ENCODE data around the gene WIPF3.

WIPF3 gene

DNA sequence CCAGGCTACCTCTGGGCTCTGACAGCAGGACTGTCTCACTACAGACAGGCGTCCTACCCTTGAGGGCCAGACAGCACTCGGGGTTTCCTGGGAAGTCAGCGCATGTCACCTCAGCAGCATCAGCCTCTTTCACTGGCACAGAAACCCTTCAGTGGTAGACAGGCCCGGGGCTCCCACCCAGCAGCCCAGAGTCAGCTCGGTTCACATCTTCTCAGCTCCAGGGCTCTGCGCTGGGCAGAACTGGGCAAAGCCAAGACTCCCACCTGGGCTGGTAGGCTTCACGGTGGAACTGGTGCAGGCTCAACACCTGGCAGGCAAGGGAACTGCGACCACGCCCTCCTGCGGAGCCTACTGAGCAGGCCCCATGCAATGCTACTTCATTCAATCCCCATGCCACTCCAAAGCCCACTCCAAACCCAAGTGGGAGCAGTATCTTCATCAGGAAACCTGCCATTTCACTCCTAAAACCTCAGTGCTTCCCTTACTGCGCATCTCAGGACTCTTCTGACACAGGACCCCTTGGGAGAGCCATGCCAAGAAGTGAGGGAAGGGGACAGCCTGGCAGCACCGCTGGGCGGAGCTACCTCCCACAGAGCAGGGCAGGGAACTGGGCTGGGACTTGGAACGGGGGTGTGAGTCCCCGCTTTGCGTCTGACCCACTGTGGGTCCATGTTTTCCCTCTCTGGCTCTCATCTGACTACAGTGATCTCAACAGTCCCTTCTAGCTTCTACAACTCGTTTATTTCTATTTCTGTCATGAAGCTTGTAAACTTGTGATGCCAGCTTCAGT, 122.9 kb downstream of the WIPF3 start:
- H3K36me3 ChIP-seq (ENCODE audit: insufficient read depth, insufficient read length, low read length) = peaks cover 87% of the 10 kb centered on the region
- H3K9me3 ChIP-seq (ENCODE audit: insufficient read depth, low read length) = no peaks in the 10 kb centered on the region
- no peak overlapping the region for H3K9ac ChIP-seq (ENCODE audit: insufficient read length, low read depth)
- peaks cover 5% of the 10 kb centered on the region for H3K4me1 ChIP-seq (ENCODE audit: insufficient read depth, insufficient read length)
- no peak for DNase-seq (ENCODE audit: low read depth, low spot score)
- no peak for TF ChIP-seq ZNF274 (IDR thresholded peaks at IDR 0.05; ENCODE audit: low read depth, low read length)
- no peak for TF ChIP-seq SUZ12 (IDR thresholded peaks at IDR 0.05; ENCODE audit: extremely low read depth, insufficient read depth, insufficient read length)
- TF ChIP-seq YY1 (IDR thresholded peaks at IDR 0.05; ENCODE audit: insufficient read depth, insufficient read length) = no peak
- no peaks in the 10 kb centered on the region for H3K27me3 ChIP-seq (ENCODE audit: insufficient read depth, insufficient read length)
- H3K4me3 ChIP-seq (ENCODE audit: insufficient read length, low read depth) = no peak overlapping the region

DNA sequence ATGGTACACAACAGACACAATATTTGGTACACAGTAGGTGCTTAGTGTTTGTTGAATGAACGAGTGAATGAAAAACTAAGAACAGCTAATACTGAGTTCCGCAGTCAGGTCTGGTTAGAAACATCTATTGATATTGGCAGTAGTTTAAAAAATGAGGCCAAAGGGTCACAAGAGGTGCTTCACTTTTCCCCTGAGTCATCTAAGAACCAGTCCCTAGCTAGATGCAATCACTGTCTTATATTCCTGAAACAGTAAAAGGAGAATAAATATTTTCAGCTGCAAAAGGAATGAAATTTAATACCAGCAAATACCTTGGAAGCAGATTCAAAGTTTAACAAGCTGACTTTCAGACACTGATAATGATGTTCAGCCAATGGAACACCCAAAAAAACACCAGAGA, 128.8 kb downstream of the WIPF3 start:
- no peak for DNase-seq (ENCODE audit: low read depth, low spot score)
- Histone ChIP-seq H3K36me3 (ENCODE audit: insufficient read depth, insufficient read length, low read length) (peaks cover 91% of the 10 kb centered on the region), H3K27me3 (ENCODE audit: insufficient read depth, insufficient read length) (no peaks in the 10 kb centered on the region)

DNA sequence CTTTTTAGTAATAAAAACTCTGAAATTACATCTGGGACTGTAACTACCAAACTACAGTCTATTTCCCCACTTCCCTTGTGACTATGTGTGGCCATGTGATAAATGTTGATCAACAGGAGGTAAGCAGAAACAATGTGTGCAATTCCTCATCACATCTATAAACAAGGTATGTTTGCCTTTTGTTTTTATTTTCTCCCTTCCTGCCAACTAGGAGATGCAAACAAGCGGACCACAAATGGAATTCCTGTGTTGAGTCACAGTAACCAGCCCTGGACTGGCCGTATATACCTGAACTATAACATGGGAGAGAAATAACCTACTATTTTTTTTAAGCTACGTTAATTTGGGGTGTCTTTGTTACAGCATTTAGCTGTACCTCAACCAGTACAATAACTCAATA, 130.8 kb downstream of the WIPF3 start:
- peaks cover 91% of the 10 kb centered on the region for H3K36me3 ChIP-seq (ENCODE audit: insufficient read depth, insufficient read length, low read length)
- no peak overlapping the region for H3K9ac ChIP-seq (ENCODE audit: insufficient read length, low read depth)
- no peaks in the 10 kb centered on the region for H3K4me1 ChIP-seq (ENCODE audit: insufficient read depth, insufficient read length)
- H3K9me3 ChIP-seq (ENCODE audit: insufficient read depth, low read length) = 0 out of 2 replicates have a peak, but pooled peaks cover 4% of the 10 kb centered on the region
- H3K4me3 ChIP-seq (ENCODE audit: insufficient read length, low read depth) = no peak overlapping the region
- DNase-seq (ENCODE audit: low read depth, low spot score) = no peak
- H3K27me3 ChIP-seq (ENCODE audit: insufficient read depth, insufficient read length) = no peaks in the 10 kb centered on the region
- TF ChIP-seq YY1 (IDR thresholded peaks at IDR 0.05; ENCODE audit: insufficient read depth, insufficient read length) = no peak
- no peak for TF ChIP-seq SUZ12 (IDR thresholded peaks at IDR 0.05; ENCODE audit: extremely low read depth, insufficient read depth, insufficient read length)
- no peak for TF ChIP-seq ZNF274 (IDR thresholded peaks at IDR 0.05; ENCODE audit: low read depth, low read length)

More for the DNA sequence above, 128.8 kb downstream of the WIPF3 start:
- TF ChIP-seq SUZ12 (IDR thresholded peaks at IDR 0.05; ENCODE audit: extremely low read depth, insufficient read depth, insufficient read length) = no peak
- TF ChIP-seq ZNF274 (IDR thresholded peaks at IDR 0.05; ENCODE audit: low read depth, low read length) = no peak
- Histone ChIP-seq H3K9ac (ENCODE audit: insufficient read length, low read depth) (no peak overlapping the region), H3K9me3 (ENCODE audit: insufficient read depth, low read length) (0 out of 2 replicates have a peak, but pooled peaks cover 4% of the 10 kb centered on the region), H3K4me3 (ENCODE audit: insufficient read length, low read depth) (no peak overlapping the region), H3K4me1 (ENCODE audit: insufficient read depth, insufficient read length) (peaks cover 2% of the 10 kb centered on the region)

DNA sequence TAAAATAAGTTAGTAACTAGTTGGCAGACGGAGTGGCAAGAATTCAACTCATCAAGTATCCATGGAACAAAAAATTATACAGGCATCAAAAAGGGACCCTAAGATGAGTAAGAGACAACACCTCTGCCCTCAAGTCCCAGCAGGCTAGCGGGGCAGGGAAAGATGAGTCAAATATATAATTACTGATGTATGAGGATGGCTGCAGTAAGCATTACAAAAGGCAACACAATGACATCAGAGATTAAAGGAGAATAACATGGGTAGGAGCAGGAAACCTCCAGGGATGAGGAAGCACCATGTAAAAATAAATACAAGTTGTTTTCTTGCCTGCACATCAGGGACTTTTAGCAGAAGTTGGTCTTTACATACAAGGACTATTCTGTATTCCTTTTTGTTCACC, 133.9 kb downstream of the WIPF3 start:
- no peak for DNase-seq (ENCODE audit: low read depth, low spot score)
- no peaks in the 10 kb centered on the region for H3K27me3 ChIP-seq (ENCODE audit: insufficient read depth, insufficient read length)
- 0 out of 2 replicates have a peak, but pooled peaks cover 4% of the 10 kb centered on the region for H3K9me3 ChIP-seq (ENCODE audit: insufficient read depth, low read length)
- no peak overlapping the region for H3K4me3 ChIP-seq (ENCODE audit: insufficient read length, low read depth)
- H3K9ac ChIP-seq (ENCODE audit: insufficient read length, low read depth) = no peak overlapping the region
- peaks cover 99% of the 10 kb centered on the region for H3K36me3 ChIP-seq (ENCODE audit: insufficient read depth, insufficient read length, low read length)
- TF ChIP-seq ZNF274 (IDR thresholded peaks at IDR 0.05; ENCODE audit: low read depth, low read length) = no peak
- no peak for TF ChIP-seq YY1 (IDR thresholded peaks at IDR 0.05; ENCODE audit: insufficient read depth, insufficient read length)
- TF ChIP-seq SUZ12 (IDR thresholded peaks at IDR 0.05; ENCODE audit: extremely low read depth, insufficient read depth, insufficient read length) = no peak
- H3K4me1 ChIP-seq (ENCODE audit: insufficient read depth, insufficient read length) = no peaks in the 10 kb centered on the region

DNA sequence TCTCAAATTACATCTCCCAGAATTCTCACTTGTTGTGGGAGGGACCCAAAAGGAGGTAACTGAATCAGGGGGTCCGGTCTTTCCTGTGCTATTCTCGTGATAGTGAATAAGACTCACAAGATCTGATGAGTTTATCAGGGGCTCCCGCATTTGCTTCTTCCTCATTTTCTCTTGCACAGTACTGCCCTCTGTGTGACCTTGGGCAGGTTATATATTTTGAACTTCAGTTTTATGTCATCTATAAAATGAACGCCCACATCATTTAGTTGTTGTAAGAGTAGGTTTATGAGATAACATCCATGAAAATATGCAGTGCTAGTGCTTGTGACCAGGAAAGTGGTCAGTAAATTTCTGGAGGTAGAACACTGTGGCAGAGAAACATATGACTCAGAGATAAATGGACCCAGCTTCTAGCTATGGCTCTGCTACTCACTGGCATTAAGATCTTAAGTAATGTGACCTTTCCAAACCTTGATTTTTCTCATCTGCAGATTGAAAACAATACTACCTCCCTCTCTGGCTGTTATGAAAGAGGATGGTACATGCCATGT, 139.0 kb downstream of the WIPF3 start:
- no peak overlapping the region for H3K9ac ChIP-seq (ENCODE audit: insufficient read length, low read depth)
- peaks cover 98% of the 10 kb centered on the region for H3K36me3 ChIP-seq (ENCODE audit: insufficient read depth, insufficient read length, low read length)
- TF ChIP-seq YY1 (IDR thresholded peaks at IDR 0.05; ENCODE audit: insufficient read depth, insufficient read length) (no peak), SUZ12 (IDR thresholded peaks at IDR 0.05; ENCODE audit: extremely low read depth, insufficient read depth, insufficient read length) (no peak), ZNF274 (IDR thresholded peaks at IDR 0.05; ENCODE audit: low read depth, low read length) (no peak)
- H3K4me3 ChIP-seq (ENCODE audit: insufficient read length, low read depth) = no peak overlapping the region
- H3K4me1 ChIP-seq (ENCODE audit: insufficient read depth, insufficient read length) = no peaks in the 10 kb centered on the region
- H3K27me3 ChIP-seq (ENCODE audit: insufficient read depth, insufficient read length) = no peaks in the 10 kb centered on the region
- no peaks in the 10 kb centered on the region for H3K9me3 ChIP-seq (ENCODE audit: insufficient read depth, low read length)
- DNase-seq (ENCODE audit: low read depth, low spot score) = no peak

DNA sequence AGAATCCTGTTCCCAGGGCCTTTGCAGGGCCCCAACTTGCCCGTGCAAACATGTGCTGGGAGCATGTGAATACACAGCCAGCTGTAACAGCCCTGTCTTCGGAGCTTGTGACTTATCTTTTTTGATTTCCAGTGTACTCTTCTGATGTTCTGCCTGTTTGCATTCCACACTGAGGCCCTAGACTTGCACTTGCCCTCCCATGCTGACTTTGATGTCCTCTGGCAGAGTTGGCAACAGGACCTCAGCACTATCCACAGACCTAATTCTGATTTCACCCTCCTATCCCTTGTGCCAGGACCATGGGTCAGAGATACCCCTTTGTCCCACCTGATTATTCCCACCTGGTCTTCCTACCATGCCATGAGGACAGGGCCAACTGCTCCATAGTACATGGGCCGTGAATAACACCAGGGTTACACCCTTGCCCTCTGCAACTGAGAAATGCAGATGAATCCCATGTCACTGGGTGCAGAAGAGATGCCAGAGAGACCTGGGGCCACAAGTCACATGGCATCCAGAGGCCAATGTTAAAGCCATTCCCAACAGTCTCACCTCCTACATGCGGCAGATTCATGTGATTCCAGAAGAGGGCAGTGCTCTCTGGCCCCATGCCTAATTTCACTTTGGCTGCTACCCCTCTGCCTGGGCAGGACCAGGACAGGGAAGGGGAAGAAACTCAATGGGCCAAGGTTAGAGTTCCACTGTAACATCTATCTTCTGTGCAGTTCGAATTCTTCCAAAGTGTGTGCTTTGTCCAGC, 140.3 kb downstream of the WIPF3 start:
- H3K36me3 ChIP-seq (ENCODE audit: insufficient read depth, insufficient read length, low read length) = peaks cover 98% of the 10 kb centered on the region
- peaks cover 11% of the 10 kb centered on the region; the same call in 1 of the 2 replicates for H3K9me3 ChIP-seq (ENCODE audit: insufficient read depth, low read length)
- no peak for DNase-seq (ENCODE audit: low read depth, low spot score)
- no peak overlapping the region for H3K9ac ChIP-seq (ENCODE audit: insufficient read length, low read depth)
- no peaks in the 10 kb centered on the region for H3K27me3 ChIP-seq (ENCODE audit: insufficient read depth, insufficient read length)
- no peak overlapping the region for H3K4me3 ChIP-seq (ENCODE audit: insufficient read length, low read depth)
- TF ChIP-seq SUZ12 (IDR thresholded peaks at IDR 0.05; ENCODE audit: extremely low read depth, insufficient read depth, insufficient read length) (no peak), ZNF274 (IDR thresholded peaks at IDR 0.05; ENCODE audit: low read depth, low read length) (no peak), YY1 (IDR thresholded peaks at IDR 0.05; ENCODE audit: insufficient read depth, insufficient read length) (no peak)
- H3K4me1 ChIP-seq (ENCODE audit: insufficient read depth, insufficient read length) = no peaks in the 10 kb centered on the region

DNA sequence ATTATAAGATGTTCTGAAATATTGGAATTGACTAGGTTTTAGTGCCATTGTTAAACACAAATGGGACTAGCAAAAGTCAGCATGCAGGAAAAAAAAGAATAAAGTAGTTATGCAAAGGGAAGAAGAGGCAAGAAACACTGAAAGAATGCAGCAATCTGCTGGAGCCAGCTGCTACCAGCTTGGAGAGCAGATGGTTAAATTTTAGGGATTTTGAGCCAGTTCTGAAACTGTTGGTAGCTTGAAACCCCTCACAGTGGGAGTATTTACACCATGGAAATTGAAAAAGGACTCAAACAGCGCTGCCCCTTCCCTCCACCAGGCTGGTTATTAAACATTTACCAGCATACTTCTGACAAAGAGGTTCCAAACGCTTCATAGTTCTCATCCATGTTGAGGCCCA, 142.3 kb downstream of the WIPF3 start:
- Histone ChIP-seq H3K9ac (ENCODE audit: insufficient read length, low read depth) (no peak overlapping the region), H3K36me3 (ENCODE audit: insufficient read depth, insufficient read length, low read length) (peaks cover 98% of the 10 kb centered on the region), H3K27me3 (ENCODE audit: insufficient read depth, insufficient read length) (no peaks in the 10 kb centered on the region), H3K4me1 (ENCODE audit: insufficient read depth, insufficient read length) (no peaks in the 10 kb centered on the region), H3K9me3 (ENCODE audit: insufficient read depth, low read length) (peaks cover 12% of the 10 kb centered on the region; the same call in 1 of the 2 replicates), H3K4me3 (ENCODE audit: insufficient read length, low read depth) (no peak overlapping the region)
- TF ChIP-seq SUZ12 (IDR thresholded peaks at IDR 0.05; ENCODE audit: extremely low read depth, insufficient read depth, insufficient read length) (no peak), YY1 (IDR thresholded peaks at IDR 0.05; ENCODE audit: insufficient read depth, insufficient read length) (no peak), ZNF274 (IDR thresholded peaks at IDR 0.05; ENCODE audit: low read depth, low read length) (no peak)
- DNase-seq (ENCODE audit: low read depth, low spot score) = no peak
